NCI-H1105 (cell line): Measurements from ENCODE around the gene KIF1A.
"Not testable (repeated sequence)": the region's sequence is repeated elsewhere in the genome, so short reads cannot be mapped to it uniquely, and the experiment has no call there.

Experiments
- DNase-seq: peaks from one replicate; lab custom pipeline; 2025; lab: John Stamatoyannopoulos, UW

The KIF1A gene

GRCh38 chr2:240702640-240703011 lies 117.4 kb downstream of the KIF1A start:
- no peak for DNase-seq

DNA sequence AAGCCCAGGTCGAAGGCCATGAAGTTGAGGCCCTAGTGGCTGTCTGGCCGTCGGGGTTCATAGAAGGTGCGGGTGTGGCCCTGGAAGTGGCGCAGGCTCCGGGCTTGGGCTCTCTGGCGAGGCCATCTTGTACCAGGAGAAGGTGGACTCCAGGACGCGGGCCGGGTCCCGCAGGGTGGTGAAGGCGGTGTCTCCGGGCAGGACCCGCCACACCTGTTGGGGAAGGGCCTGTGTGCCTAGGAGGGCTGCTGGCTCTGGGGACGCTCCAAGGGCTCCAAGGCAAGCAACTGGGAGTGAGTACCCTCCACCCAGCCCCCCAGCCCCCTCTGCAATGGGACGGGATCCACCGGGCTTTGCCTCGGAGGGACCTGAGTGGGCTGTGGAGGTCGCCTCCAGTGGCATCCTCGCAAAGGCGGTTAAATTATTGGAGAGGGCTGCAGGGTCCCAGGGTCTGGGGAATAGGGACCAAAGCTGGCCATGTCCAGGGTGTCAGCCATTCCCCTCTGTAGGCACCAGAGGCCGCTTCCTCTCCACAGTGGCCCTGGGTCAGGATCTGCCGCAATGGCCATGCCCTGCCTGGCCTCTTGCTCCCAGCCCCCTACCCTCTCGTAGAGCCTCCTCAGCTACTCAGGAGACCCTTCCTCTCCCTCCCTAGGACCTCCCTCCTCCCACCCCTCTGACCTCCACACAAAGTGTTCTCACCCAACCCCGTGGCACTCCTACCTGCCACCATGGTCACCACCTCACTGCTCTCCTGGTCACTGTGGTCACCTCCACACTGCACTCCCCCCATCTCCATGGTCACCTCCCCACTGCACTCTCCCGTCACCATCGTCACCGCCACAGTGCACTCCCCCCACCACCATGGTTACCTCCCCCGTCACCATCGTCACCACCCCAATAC lies 118.0 kb downstream of the KIF1A start:
- DNase-seq = no peak

DNA sequence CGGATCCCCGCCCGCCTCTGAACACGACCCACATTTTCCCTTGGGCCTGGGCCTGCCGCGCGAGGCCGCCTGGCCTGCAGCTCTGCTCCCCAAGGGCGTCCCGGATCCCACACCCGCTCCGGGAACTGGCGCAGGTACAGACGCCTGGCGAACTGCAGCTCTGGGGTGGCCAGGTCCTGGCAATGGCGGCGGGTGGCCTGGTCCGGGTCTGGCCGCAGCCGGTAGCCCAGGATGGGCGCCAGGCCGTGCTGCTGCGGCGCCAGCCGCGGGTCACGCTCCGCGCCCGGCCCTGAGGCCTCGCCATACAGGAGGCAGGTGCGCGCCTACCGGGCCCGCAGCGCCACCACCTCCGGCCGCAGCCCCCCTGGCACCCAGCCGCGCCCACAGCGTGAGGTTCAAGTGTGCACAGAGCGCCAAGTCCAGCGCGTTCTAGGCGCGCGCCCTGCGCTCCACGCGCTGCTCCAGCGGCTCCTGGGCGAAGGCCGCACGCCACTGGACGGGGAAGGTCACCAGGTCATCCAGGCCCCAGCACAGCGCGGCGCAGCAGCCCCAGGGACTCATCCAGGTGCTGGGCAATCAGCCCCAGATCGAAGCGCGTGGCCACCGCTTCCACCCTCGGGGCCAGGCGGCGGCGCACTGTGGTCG lies 118.8 kb downstream of the KIF1A start:
- DNase-seq = no peak

DNA sequence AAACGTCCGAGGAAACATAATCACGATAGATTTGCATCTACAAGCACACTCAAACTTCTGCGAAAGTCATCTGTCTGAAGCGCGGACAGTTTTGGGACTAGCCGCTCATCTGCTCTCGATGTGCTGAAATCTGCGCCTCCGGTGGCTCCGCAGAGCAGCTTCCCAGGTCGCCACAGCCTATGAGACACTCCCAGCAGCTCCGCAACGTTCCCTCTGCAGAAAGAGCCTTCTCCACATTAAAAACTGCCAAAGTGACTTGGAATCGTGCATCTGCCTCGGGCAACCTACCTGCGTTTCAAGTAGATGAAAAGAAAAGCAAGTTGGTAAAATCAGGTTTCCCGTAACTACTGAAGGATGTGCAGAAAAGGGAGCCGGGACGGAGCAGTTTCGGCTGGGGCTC lies 119.4 kb downstream of the KIF1A start:
- DNase-seq = not testable (repeated sequence)

DNA sequence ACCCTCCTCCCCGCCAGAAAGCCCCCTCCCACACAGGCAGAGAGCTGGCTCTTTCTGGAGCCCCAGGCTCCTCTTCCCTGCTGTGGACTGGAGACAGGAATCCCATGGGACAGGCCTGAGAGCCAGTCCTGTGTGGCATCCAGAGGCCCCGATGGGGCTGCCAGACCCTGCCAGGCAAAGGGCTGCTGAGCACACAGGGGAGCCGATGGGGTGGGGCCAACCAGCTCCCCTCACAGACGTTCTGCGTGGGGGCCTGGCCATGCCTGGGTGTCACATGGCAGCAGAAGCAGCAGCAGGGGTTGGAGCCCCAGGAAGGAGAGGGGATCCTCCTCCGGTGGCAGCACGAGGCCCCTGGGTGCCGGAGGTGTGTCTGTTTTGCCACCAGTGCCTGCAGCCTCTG lies 120.2 kb downstream of the KIF1A start:
- not testable (repeated sequence) for DNase-seq

DNA sequence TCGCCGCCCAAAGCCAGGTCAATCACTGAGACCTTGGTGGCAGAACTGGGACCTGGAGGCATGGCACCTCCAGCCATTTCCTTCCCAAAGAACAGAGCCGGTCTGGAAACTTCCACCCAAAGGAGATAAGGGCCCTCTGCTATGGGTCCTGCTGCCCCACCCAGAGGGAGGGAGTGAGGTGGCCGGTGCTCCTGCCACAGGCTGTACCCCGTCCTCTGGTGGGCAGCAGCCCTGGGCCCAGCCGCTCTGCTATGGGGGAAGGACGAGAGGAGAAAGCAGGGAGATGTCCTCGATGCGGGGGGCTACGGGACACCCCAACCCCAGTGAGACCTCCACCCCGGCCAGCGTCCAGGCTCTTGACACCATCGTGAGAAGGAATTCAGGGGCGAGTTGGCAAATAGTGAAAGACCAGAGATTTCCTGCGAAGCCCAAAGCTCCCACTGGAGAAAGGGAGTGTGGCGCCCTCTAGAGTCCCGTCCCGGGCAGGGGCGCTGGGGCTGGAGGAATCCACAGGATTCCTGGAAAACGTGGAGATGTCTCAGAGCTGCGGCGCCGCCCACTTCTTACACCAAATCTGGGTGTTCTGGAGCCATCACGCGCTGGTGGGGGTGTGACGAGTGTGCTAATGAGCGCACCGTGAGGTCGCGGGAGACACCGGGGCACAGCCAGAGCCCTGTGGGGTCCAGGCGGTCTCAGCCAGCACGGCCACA lies 121.0 kb downstream of the KIF1A start:
- DNase-seq = not testable (repeated sequence)

DNA sequence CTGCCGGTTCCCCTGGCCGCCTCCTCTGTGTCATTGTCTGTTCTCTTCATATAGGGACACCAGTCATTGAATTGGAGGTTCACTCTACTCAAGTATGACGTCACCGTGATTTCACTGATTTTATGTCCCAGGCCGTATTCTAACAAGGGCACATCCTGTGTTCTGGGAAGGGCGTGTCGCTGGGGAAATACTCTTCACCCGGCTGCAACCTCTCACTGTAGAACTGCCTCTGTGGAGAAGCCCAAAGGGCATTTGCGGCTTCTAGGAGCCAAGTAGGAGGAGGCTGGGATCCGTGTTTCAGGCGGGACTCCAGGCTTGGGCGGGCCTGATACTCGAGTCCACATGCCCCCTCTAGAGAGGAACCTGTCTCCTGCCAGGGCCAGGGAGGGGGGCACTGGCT lies 123.5 kb downstream of the KIF1A start:
- not testable (repeated sequence) for DNase-seq

GRCh38 chr2:240695593-240695992 lies 124.4 kb downstream of the KIF1A start:
- DNase-seq = not testable (repeated sequence)

DNA sequence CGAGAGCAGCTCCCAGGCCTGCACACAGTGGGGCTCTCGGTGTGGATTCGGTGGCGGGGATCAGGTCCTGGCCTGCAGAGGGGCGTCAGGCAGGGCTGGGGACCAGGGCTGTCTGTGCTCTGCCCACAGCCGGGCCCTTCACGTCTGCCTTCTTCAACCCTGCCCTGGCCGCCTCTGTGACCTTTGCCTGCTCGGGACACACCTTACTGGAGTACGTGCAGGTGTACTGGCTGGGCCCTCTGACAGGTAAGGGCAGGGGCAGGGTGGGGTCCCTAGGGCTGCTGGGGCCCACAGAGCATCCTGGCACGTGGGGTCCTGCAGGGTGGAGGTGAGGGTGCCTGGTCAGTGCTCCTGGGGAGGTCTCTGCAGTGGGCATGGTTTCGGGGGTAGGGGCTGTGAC lies 125.7 kb downstream of the KIF1A start:
- DNase-seq = not testable (repeated sequence)

DNA sequence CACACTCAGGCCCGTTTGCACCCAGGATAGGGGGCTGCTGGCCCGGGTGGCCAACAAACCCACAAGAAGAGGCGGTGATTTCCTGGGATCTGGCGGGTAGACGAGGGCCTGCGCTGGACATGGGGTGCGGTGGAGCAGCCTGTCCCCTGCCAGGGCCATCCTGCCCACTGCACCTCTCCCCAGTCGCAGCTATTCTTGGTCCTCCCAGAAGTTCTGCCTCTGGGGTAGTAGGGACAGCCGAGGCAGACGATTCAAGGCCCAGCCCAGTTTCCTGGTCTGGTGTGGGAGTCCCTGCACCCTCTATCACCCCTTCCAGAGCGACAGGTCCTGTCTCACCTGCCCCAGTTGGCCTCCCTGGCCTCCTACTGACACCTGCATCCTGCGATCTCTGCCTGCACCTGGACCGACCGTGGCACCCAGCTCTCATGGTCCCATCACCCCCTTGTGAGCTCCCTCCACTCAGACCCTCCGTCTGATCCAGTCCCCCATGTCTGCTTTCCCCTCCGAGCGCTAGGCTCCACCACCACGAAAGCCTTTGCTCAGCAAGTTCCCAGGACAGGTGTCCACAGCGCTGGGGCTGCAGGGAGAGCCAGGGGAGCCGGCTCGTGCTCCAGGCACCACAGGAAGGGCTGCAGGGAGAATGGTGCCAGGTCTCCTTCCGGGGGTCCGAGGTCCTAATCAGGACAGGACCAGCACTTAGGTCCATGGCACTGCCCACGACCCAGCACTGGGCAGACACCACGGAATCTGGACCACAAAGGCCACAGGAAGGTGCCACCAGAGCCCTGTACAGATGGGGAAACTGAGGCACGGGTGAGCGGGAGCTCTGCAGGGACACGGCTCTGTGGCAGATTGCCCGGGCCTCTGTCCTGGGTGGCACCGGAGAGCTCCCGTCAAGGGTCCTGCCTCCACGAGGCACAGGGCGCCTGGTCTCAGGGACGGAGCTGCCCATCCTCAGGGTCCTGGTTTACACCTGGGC lies 127.1 kb downstream of the KIF1A start:
- DNase-seq = not testable (repeated sequence)

GRCh38 chr2:240691631-240692420 lies 128.2 kb downstream of the KIF1A start, which contains the start of gene AQP12A:
TSS of gene AQP12A (plus strand) at chr2:240691866. CDS start at chr2:240691914, 48 bp downstream.
- not testable (repeated sequence) for DNase-seq

GRCh38 chr2:240691075-240691427 lies 129.0 kb downstream of the KIF1A start:
- DNase-seq = not testable (repeated sequence)

DNA sequence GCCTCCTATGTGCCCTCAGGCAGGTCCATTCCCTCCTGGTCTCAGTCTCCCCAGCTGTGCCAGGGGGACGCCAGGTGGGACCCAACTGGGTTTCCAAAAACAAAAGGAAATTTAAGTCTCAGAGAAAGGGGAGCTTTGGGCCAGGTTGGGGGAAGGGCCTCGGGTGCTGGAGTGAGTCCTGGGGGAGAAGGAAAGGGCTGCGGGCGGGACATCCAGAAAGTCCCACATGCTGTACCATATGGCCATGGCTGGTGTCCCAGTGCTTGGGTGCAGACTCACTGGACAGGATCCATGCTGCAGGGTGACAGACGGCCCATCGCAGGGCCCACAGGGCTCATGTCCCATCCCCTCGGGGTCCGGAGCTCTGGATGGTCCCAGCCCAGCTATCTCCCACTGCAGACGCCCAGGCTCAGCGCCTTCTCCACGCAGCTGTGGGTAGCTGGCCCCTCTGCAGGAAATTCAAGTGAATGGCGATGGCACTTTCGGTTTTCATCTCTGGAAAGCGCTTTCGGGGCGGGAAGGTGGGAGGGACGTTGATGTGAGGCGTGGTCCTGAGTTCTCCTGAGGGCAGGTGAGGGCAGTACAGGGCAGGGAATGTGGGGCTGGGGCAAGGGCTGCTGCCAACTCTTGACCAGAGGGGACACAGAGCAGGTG lies 129.5 kb downstream of the KIF1A start:
- DNase-seq = not testable (repeated sequence)

- no peak for DNase-seq
Measured at GRCh38 chr2:240689975-240690374, 130.0 kb downstream of the KIF1A start.

- no peak for DNase-seq
Measured at GRCh38 chr2:240688553-240688919, 131.5 kb downstream of the KIF1A start.

- no peak for DNase-seq
Measured at GRCh38 chr2:240687741-240688552, 132.1 kb downstream of the KIF1A start.

- DNase-seq = no peak
Measured at GRCh38 chr2:240687045-240687740, 132.8 kb downstream of the KIF1A start.

- no peak for DNase-seq
Measured at GRCh38 chr2:240686460-240686859, 133.6 kb downstream of the KIF1A start.
